Kidney tubule cell (primary cell): Measurements from ENCODE around the gene MRPL38.

Experiments used
- DNase-seq: peaks from one replicate; pipeline ENCODE4 v3.0.0-alpha.2; 2018; ENCODE audit warnings: low spot score

The MRPL38 gene

GRCh38 chr17:75904749-75905521 lies at the start of gene MRPL38:
TSS of gene MRPL38 (minus strand) at chr17:75904884. CDS start at chr17:75904875, 9 bp downstream.
- peak; percentile 98 for DNase-seq

- peak; percentile 39 for DNase-seq
Observed at GRCh38 chr17:75950855-75951554, 46.3 kb upstream of the MRPL38 start.

GRCh38 chr17:75950421-75950820 lies 45.7 kb upstream of the MRPL38 start:
- DNase-seq: no peak

- DNase-seq: no peak
Observed at GRCh38 chr17:75945211-75945610, 40.5 kb upstream of the MRPL38 start.

GRCh38 chr17:75943491-75943890 lies 38.8 kb upstream of the MRPL38 start:
- DNase-seq: no peak

- DNase-seq: no peak
Observed at GRCh38 chr17:75942473-75942872, 37.8 kb upstream of the MRPL38 start.

- no peak for DNase-seq
Observed at GRCh38 chr17:75941442-75941819, 36.7 kb upstream of the MRPL38 start.

GRCh38 chr17:75940727-75941441 lies 36.2 kb upstream of the MRPL38 start, which contains the start of gene FBF1:
TSS of gene FBF1 (minus strand) at chr17:75941042. CDS start at chr17:75938149, 2,893 bp downstream.
- DNase-seq: peak; percentile 97

GRCh38 chr17:75937652-75938051 lies 33.0 kb upstream of the MRPL38 start:
- no peak for DNase-seq

GRCh38 chr17:75933808-75934207 lies 29.1 kb upstream of the MRPL38 start:
- no peak for DNase-seq

- DNase-seq: no peak
Observed at GRCh38 chr17:75932852-75933251, 28.2 kb upstream of the MRPL38 start.

- DNase-seq: no peak
Observed at GRCh38 chr17:75931062-75931461, 26.4 kb upstream of the MRPL38 start.

- DNase-seq: no peak
Observed at GRCh38 chr17:75927286-75927922, 22.7 kb upstream of the MRPL38 start.

GRCh38 chr17:75926456-75926855 lies 21.8 kb upstream of the MRPL38 start:
- no peak for DNase-seq

- no peak for DNase-seq
Observed at GRCh38 chr17:75925912-75926311, 21.2 kb upstream of the MRPL38 start.

GRCh38 chr17:75925103-75925502 lies 20.4 kb upstream of the MRPL38 start:
- DNase-seq: no peak

- DNase-seq: no peak
Observed at GRCh38 chr17:75922963-75923874, 18.5 kb upstream of the MRPL38 start.

GRCh38 chr17:75922173-75922961 lies 17.7 kb upstream of the MRPL38 start:
- DNase-seq: no peak

GRCh38 chr17:75921596-75921995 lies 16.9 kb upstream of the MRPL38 start:
- no peak for DNase-seq

GRCh38 chr17:75920045-75920560 lies 15.4 kb upstream of the MRPL38 start:
- DNase-seq: no peak
